HEK293 (cell line): ENCODE measurements around the gene MFGE8.
A peak's percentile ranks its signal among the peaks of the same experiment; 100 is the strongest.

Source experiments
- CTCF ChIA-PET: fragments of 350-600 bp; formaldehyde crosslinking; extraction: SDS; loops from one replicate; lab custom pipeline; 2021; ENCODE audit warnings: antibody characterized with exemption; lab: Yijun Ruan, JAX
- POLR2A ChIA-PET: fragments of 300-600 bp; formaldehyde crosslinking; extraction: SDS; loops from one replicate; lab custom pipeline; 2020; ENCODE audit warnings: antibody characterized with exemption, inconsistent platforms; lab: Yijun Ruan, JAX
- H3K27ac ChIP-seq: fragments of 200-500 bp; sonication (Bioruptor generic); 2 replicates; pipeline ENCODE4 v1.5.1; 2014; ENCODE audit warnings: low read depth, low read length, control low read depth, inconsistent platforms; ENCODE audit errors: extremely low read depth
- H3K36me3 ChIP-seq, 2 experiments: fragments of 200-500 bp in 1 of 2; sonication (Bioruptor generic) in 1 of 2; 1 replicate in 1 of 2; 2 replicates in 1 of 2; pipeline ENCODE4 v1.5.1; 2014 to 2017; ENCODE audit warnings: inconsistent platforms in 2 of 2, low read length in 2 of 2; ENCODE audit not compliant: control insufficient read depth in 2 of 2, insufficient read depth in 1 of 2
- H3K4me1 ChIP-seq: fragments of 200-500 bp; sonication (Bioruptor generic); 2 replicates; pipeline ENCODE4 v1.5.1; 2014; ENCODE audit warnings: mild to moderate bottlenecking, low read length, inconsistent platforms; ENCODE audit not compliant: control insufficient read depth, insufficient read depth
- H3K4me3 ChIP-seq: 2 replicates; pipeline ENCODE4 v1.5.1; 2011; ENCODE audit warnings: low read depth, mild to moderate bottlenecking, control low read depth, low read length, moderate library complexity
- H3K9me3 ChIP-seq: fragments of 200-500 bp; sonication (Bioruptor generic); 2 replicates; pipeline ENCODE4 v1.5.1; 2014; ENCODE audit warnings: low read depth, low read length, inconsistent platforms; ENCODE audit not compliant: control insufficient read depth, insufficient read depth
- AEBP2 ChIP-seq: fragments of 450-650 bp; formaldehyde crosslinking; IDR thresholded peaks from 2 replicates; pipeline ENCODE4 v1.5.1; 2016; ENCODE audit warnings: missing biosample characterization, missing genetic modification characterization, borderline replicate concordance
- KLF8 ChIP-seq: fragments of 450-650 bp; formaldehyde crosslinking; IDR thresholded peaks from 2 replicates; pipeline ENCODE4 v1.5.1; 2016; ENCODE audit warnings: missing biosample characterization, missing genetic modification characterization
- SCRT2 ChIP-seq: fragments of 450-650 bp; formaldehyde crosslinking; IDR thresholded peaks from 2 replicates; pipeline ENCODE4 v1.5.1; 2016; ENCODE audit warnings: missing biosample characterization, missing genetic modification characterization
- ZBTB21 ChIP-seq: fragments of 450-650 bp; formaldehyde crosslinking; IDR thresholded peaks from 2 replicates; pipeline ENCODE4 v1.5.1; 2017; ENCODE audit warnings: missing biosample characterization, missing genetic modification characterization
- ZFP37 ChIP-seq: fragments of 450-650 bp; formaldehyde crosslinking; IDR thresholded peaks from 2 replicates; pipeline ENCODE4 v1.5.1; 2016; ENCODE audit warnings: missing biosample characterization, missing genetic modification characterization
- ZNF16 ChIP-seq: fragments of 450-650 bp; formaldehyde crosslinking; IDR thresholded peaks from 2 replicates; pipeline ENCODE4 v1.5.1; 2016; ENCODE audit warnings: low read depth, missing biosample characterization, missing genetic modification characterization
- ZNF18 ChIP-seq: fragments of 450-650 bp; formaldehyde crosslinking; IDR thresholded peaks from 2 replicates; pipeline ENCODE4 v1.5.1; 2016; ENCODE audit warnings: missing biosample characterization, missing genetic modification characterization
- ZNF184 ChIP-seq: fragments of 450-650 bp; IDR thresholded peaks from 2 replicates; pipeline ENCODE4 v1.5.1; 2018; ENCODE audit warnings: missing biosample characterization, mild to moderate bottlenecking, missing genetic modification characterization
- ZNF2 ChIP-seq: fragments of 450-650 bp; formaldehyde crosslinking; IDR thresholded peaks from 2 replicates; pipeline ENCODE4 v1.5.1; 2016; ENCODE audit warnings: missing biosample characterization, missing genetic modification characterization
- ZNF214 ChIP-seq: fragments of 450-650 bp; formaldehyde crosslinking; IDR thresholded peaks from 2 replicates; pipeline ENCODE4 v1.5.1; 2017; ENCODE audit warnings: missing biosample characterization, mild to moderate bottlenecking, missing genetic modification characterization, borderline replicate concordance
- ZNF280D ChIP-seq: fragments of 450-650 bp; formaldehyde crosslinking; IDR thresholded peaks from 2 replicates; pipeline ENCODE4 v1.5.1; 2016; ENCODE audit warnings: missing biosample characterization, missing genetic modification characterization
- ZNF350 ChIP-seq: fragments of 450-650 bp; formaldehyde crosslinking; IDR thresholded peaks from 2 replicates; pipeline ENCODE4 v1.5.0; 2017; ENCODE audit warnings: missing biosample characterization, mild to moderate bottlenecking, missing genetic modification characterization
- ZNF488 ChIP-seq: fragments of 450-650 bp; formaldehyde crosslinking; IDR thresholded peaks from 2 replicates; pipeline ENCODE4 v1.5.1; 2016; ENCODE audit warnings: missing biosample characterization, missing genetic modification characterization
- ZNF548 ChIP-seq: fragments of 450-650 bp; formaldehyde crosslinking; IDR thresholded peaks from 2 replicates; pipeline ENCODE4 v1.5.1; 2016; ENCODE audit warnings: missing biosample characterization, missing genetic modification characterization
- ZNF558 ChIP-seq: fragments of 450-650 bp; formaldehyde crosslinking; IDR thresholded peaks from 2 replicates; pipeline ENCODE4 v1.5.1; 2016; ENCODE audit warnings: missing biosample characterization, missing genetic modification characterization
- ZNF580 ChIP-seq: fragments of 450-650 bp; formaldehyde crosslinking; IDR thresholded peaks from 2 replicates; pipeline ENCODE4 v1.5.1; 2016; ENCODE audit warnings: missing biosample characterization, missing genetic modification characterization
- ZNF626 ChIP-seq: fragments of 450-650 bp; sonication (Bioruptor Pico); formaldehyde crosslinking; IDR thresholded peaks from 2 replicates; pipeline ENCODE4 v1.5.1; 2018; ENCODE audit warnings: missing biosample characterization, missing genetic modification characterization, inconsistent platforms
- ZNF639 ChIP-seq: fragments of 450-650 bp; formaldehyde crosslinking; IDR thresholded peaks from 2 replicates; pipeline ENCODE4 v1.5.1; 2016; ENCODE audit warnings: missing biosample characterization, missing genetic modification characterization
- ZNF654 ChIP-seq: fragments of 450-650 bp; formaldehyde crosslinking; IDR thresholded peaks from 2 replicates; pipeline ENCODE4 v1.5.1; 2016; ENCODE audit warnings: low read depth, missing biosample characterization, missing genetic modification characterization
- ZNF664 ChIP-seq: fragments of 450-650 bp; formaldehyde crosslinking; IDR thresholded peaks from 2 replicates; pipeline ENCODE4 v1.5.1; 2016; ENCODE audit warnings: missing biosample characterization, missing genetic modification characterization
- ZNF670 ChIP-seq: fragments of 450-650 bp; formaldehyde crosslinking; IDR thresholded peaks from 2 replicates; pipeline ENCODE4 v1.5.1; 2016; ENCODE audit warnings: missing biosample characterization, missing genetic modification characterization, low read depth
- ZNF747 ChIP-seq: fragments of 450-650 bp; formaldehyde crosslinking; IDR thresholded peaks from 2 replicates; pipeline ENCODE4 v1.5.1; 2016; ENCODE audit warnings: missing biosample characterization, missing genetic modification characterization
- TF ChIP-seq, protein P1 (sequence below): fragments of 450-650 bp; formaldehyde crosslinking; IDR thresholded peaks from 2 replicates; pipeline ENCODE4 v1.5.0; 2017; ENCODE audit warnings: missing biosample characterization, missing genetic modification characterization, borderline replicate concordance
- TF ChIP-seq, protein P2 (sequence below): fragments of 450-650 bp; formaldehyde crosslinking; IDR thresholded peaks from 2 replicates; pipeline ENCODE4 v1.5.1; 2016; ENCODE audit warnings: missing biosample characterization, missing genetic modification characterization

The MFGE8 gene

DNA sequence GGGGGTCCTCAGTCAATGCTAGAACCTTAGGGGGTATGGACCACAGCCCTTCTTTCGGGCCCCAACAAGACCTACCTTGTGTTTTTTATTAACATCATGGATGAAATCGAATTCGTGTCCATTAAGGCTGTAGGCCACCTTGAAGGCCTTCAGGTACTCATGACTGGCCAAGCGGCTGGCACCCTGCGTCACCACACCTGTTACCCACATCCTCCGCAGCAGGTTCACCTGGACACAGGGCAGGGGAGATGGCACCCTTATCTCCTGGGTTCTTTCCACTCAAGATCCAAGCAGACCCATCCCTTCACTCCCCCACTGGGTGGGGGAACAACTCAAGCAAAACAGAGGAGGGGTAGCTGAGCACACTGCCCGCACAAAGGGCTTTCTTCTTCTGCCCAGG lies 6.6 kb downstream of the MFGE8 start (continued):
- no peak for TF ChIP-seq AEBP2 (tag by site-specific recombination)
- no peak for TF ChIP-seq ZNF639 (tag by site-specific recombination)
- no peak for TF ChIP-seq ZNF580 (tag by site-specific recombination)
- no peak for TF ChIP-seq ZNF184 (tag by site-specific recombination)
- TF ChIP-seq ZFP37 (tag by site-specific recombination), result no peak
- no peak for TF ChIP-seq ZNF664 (tag by site-specific recombination)
- TF ChIP-seq, protein P1, sequence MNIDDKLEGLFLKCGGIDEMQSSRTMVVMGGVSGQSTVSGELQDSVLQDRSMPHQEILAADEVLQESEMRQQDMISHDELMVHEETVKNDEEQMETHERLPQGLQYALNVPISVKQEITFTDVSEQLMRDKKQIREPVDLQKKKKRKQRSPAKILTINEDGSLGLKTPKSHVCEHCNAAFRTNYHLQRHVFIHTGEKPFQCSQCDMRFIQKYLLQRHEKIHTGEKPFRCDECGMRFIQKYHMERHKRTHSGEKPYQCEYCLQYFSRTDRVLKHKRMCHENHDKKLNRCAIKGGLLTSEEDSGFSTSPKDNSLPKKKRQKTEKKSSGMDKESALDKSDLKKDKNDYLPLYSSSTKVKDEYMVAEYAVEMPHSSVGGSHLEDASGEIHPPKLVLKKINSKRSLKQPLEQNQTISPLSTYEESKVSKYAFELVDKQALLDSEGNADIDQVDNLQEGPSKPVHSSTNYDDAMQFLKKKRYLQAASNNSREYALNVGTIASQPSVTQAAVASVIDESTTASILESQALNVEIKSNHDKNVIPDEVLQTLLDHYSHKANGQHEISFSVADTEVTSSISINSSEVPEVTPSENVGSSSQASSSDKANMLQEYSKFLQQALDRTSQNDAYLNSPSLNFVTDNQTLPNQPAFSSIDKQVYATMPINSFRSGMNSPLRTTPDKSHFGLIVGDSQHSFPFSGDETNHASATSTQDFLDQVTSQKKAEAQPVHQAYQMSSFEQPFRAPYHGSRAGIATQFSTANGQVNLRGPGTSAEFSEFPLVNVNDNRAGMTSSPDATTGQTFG, result no peak
- TF ChIP-seq, all 188 proteins: peak for 0

DNA sequence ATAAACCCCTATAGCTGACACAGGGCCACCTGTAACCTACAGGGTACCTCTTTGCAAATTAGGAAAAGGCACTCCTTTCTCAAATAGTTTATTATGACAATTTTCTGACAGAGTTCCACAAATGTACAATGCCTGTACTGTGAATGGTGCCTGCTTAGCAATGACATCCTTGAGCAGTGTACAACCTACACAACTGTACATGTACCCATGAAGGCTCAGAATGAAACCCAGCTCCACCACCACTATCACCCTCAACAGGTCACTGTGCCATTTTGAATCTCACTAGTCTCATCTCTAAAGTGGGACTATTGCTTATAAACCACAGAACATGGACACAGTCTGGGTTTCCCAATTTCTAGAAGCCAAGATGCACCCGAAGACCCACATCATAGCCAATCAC lies 7.0 kb downstream of the MFGE8 start:
- Histone ChIP-seq H3K4me3 (no peak overlapping the region), H3K36me3 (peaks cover 10 to 96% of the 10 kb centered on the region in 2 experiments; a peak in 2 of 3 replicates), H3K9me3 (no peaks in the 10 kb centered on the region), H3K27ac (no peak overlapping the region), H3K4me1 (peaks cover 4% of the 10 kb centered on the region)
- ChIA-PET CTCF (interaction anchor here (1.1 to 5.1 kb wide), 13 partner anchors 9 to 267 kb away, joined by 3 to 65 read pairs (median 13); no protein-coding TSS in a partner anchor), POLR2A (no interaction called here)
- TF ChIP-seq ZNF747 (tag by site-specific recombination) (no peak), ZNF16 (tag by site-specific recombination) (no peak), ZBTB21 (no peak), ZNF654 (no peak), ZNF214 (tag by site-specific recombination) (no peak), ZNF2 (tag by site-specific recombination) (no peak), ZNF280D (peak; percentile 86; the same call in 1 of the 2 replicates), KLF8 (tag by site-specific recombination) (no peak), ZNF548 (tag by site-specific recombination) (no peak), ZNF18 (tag by site-specific recombination) (no peak), ZNF670 (tag by site-specific recombination) (no peak), ZNF350 (tag by site-specific recombination) (no peak), ZNF558 (tag by site-specific recombination) (no peak), ZNF626 (tag by site-specific recombination) (no peak), ZNF488 (tag by site-specific recombination) (no peak), SCRT2 (tag by site-specific recombination) (peak; percentile 28; the same call in 1 of the 2 replicates)
- TF ChIP-seq, protein P2, sequence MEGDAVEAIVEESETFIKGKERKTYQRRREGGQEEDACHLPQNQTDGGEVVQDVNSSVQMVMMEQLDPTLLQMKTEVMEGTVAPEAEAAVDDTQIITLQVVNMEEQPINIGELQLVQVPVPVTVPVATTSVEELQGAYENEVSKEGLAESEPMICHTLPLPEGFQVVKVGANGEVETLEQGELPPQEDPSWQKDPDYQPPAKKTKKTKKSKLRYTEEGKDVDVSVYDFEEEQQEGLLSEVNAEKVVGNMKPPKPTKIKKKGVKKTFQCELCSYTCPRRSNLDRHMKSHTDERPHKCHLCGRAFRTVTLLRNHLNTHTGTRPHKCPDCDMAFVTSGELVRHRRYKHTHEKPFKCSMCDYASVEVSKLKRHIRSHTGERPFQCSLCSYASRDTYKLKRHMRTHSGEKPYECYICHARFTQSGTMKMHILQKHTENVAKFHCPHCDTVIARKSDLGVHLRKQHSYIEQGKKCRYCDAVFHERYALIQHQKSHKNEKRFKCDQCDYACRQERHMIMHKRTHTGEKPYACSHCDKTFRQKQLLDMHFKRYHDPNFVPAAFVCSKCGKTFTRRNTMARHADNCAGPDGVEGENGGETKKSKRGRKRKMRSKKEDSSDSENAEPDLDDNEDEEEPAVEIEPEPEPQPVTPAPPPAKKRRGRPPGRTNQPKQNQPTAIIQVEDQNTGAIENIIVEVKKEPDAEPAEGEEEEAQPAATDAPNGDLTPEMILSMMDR (tag by site-specific recombination), result no peak
